Mesendoderm (in vitro differentiated cells): ENCODE data around the gene VWA8.

Experiments used
- DNase-seq: peaks from one replicate; pipeline ENCODE4 v3.0.0; 2013
- H2AK5ac ChIP-seq: 2 replicates; pipeline ENCODE4 v1.6.1; 2013; ENCODE audit warnings: low read length, inconsistent platforms
- H2BK120ac ChIP-seq: 2 replicates; pipeline ENCODE4 v1.6.1; 2013; ENCODE audit warnings: low read depth, mild to moderate bottlenecking, low read length, moderate library complexity, mixed read lengths
- H2BK15ac ChIP-seq: replicated peaks from 2 replicates; pipeline ENCODE4 v1.6.1; 2013; ENCODE audit warnings: low read depth, mild to moderate bottlenecking, moderate library complexity
- H2BK5ac ChIP-seq: 2 replicates; pipeline ENCODE4 v1.6.1; 2013; ENCODE audit warnings: low read length, inconsistent platforms
- H3K18ac ChIP-seq: 2 replicates; pipeline ENCODE4 v1.6.1; 2013; ENCODE audit warnings: mild to moderate bottlenecking, low read length, mixed read lengths
- H3K23ac ChIP-seq: one replicate; pipeline ENCODE4 v1.6.1; 2013; ENCODE audit warnings: low read length
- H3K27ac ChIP-seq: 2 replicates; pipeline ENCODE4 v1.5.1; 2013; ENCODE audit warnings: low read depth, mild to moderate bottlenecking, inconsistent platforms, low read length, moderate library complexity
- H3K27me3 ChIP-seq: 2 replicates; pipeline ENCODE4 v1.6.1; 2013; ENCODE audit warnings: low read length, control low read depth, mild to moderate bottlenecking, inconsistent platforms; ENCODE audit not compliant: insufficient read depth, poor library complexity
- H3K36me3 ChIP-seq: 2 replicates; pipeline ENCODE4 v1.6.1; 2013; ENCODE audit warnings: low read length, inconsistent platforms; ENCODE audit not compliant: control insufficient read depth, insufficient read depth
- H3K4ac ChIP-seq: one replicate; pipeline ENCODE4 v1.6.1; 2013; ENCODE audit warnings: low read depth, mild to moderate bottlenecking, low read length, moderate library complexity
- H3K4me1 ChIP-seq: 2 replicates; pipeline ENCODE4 v1.6.1; 2013; ENCODE audit warnings: low read depth, low read length, inconsistent platforms; ENCODE audit not compliant: control insufficient read depth
- H3K4me2 ChIP-seq: 2 replicates; pipeline ENCODE4 v1.6.1; 2013; ENCODE audit warnings: low read length
- H3K4me3 ChIP-seq: 2 replicates; pipeline ENCODE4 v1.5.1; 2013; ENCODE audit warnings: mild to moderate bottlenecking, low read length
- H3K56ac ChIP-seq: one replicate; pipeline ENCODE4 v1.6.1; 2013; ENCODE audit warnings: low read length
- H3K79me1 ChIP-seq: 2 replicates; pipeline ENCODE4 v1.6.1; 2013; ENCODE audit warnings: low read length, inconsistent platforms
- H3K79me2 ChIP-seq: 2 replicates; pipeline ENCODE4 v1.6.1; 2013; ENCODE audit warnings: mild to moderate bottlenecking, low read length; ENCODE audit not compliant: control insufficient read depth, insufficient read depth
- H3K9ac ChIP-seq: 2 replicates; pipeline ENCODE4 v1.6.1; 2013; ENCODE audit warnings: low read length, inconsistent platforms
- H4K5ac ChIP-seq: one replicate; pipeline ENCODE4 v1.6.1; 2013; ENCODE audit warnings: low read length
- H4K8ac ChIP-seq: one replicate; pipeline ENCODE4 v1.6.1; 2013; ENCODE audit warnings: low read depth, mild to moderate bottlenecking, control low read depth, low read length, moderate library complexity
- WGBS: extraction: QIAGEN DNeasy Blood & Tissue Kit; methylation state at CpG from one replicate; pipeline ENCODE4 v1.1.7; 2013; ENCODE audit warnings: low lambda C conversion rate, missing lambda C conversion rate; ENCODE audit not compliant: insufficient coverage; ENCODE audit errors: extremely low coverage; 5-methylcytosine and 5-hydroxymethylcytosine counted together

VWA8 gene

DNA sequence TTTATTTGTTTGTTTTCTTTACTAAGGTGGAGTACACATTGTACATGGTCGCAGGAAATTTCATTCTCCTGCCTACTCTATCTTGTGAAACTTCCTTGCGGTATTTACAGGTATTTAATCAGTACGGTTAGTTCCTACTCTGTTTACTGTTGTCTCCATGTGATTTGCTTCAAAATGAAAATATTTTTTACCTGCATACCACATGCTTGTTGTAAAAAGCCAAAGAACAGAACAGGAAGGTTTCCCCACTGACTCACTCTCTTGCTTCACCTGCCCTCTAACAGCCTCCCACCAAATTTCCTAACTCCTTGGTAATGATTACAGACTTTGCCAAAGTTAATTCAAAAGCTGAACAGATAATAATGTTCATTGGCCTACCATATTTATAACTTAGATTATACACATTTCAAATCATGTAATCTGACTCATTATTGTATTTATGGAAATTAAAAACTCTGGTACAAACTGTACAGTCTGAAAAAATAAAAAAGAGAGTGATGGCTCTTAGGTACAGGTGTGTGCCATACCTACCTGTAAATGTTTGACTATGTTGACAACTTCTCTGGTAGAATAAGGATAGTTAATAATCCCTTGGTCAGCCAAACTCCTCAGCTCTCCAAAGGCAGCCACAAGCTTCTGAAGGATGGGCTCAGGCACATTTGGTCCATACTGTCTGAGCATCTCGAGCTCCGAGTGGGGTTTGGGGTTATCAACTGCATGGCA lies 239.9 kb downstream of the VWA8 start:
- no peak overlapping the region for H3K4me2 ChIP-seq
- H3K18ac ChIP-seq: no peak overlapping the region
- no peaks in the 10 kb centered on the region for H3K79me1 ChIP-seq
- DNase-seq: no peak
- no peaks in the 10 kb centered on the region for H3K79me2 ChIP-seq
- no peak overlapping the region for H2BK5ac ChIP-seq
- no peak overlapping the region for H2AK5ac ChIP-seq
- no peak overlapping the region for H3K4ac ChIP-seq
- H3K9ac ChIP-seq: no peak overlapping the region
- no peaks in the 10 kb centered on the region for H3K4me1 ChIP-seq
- WGBS: no CpG with 5 or more reads among the region's 5 CpGs
- H4K8ac ChIP-seq: no peak overlapping the region
- no peak overlapping the region for H3K4me3 ChIP-seq
- H3K23ac ChIP-seq: no peak overlapping the region
- no peak overlapping the region for H2BK15ac ChIP-seq
- no peak overlapping the region for H2BK120ac ChIP-seq
- H3K56ac ChIP-seq: no peak overlapping the region
- H3K27me3 ChIP-seq: no peaks in the 10 kb centered on the region
- no peak overlapping the region for H4K5ac ChIP-seq
- no peaks in the 10 kb centered on the region for H3K36me3 ChIP-seq
- H3K27ac ChIP-seq: no peak overlapping the region

- H3K4ac ChIP-seq: no peak overlapping the region
These were observed 244.7 kb downstream of the VWA8 start for GRCh38 chr13:41716236-41716635.

GRCh38 chr13:41713405-41713804 lies 247.5 kb downstream of the VWA8 start:
- H3K4me3 ChIP-seq: no peak overlapping the region
- no peak overlapping the region for H4K8ac ChIP-seq
- H3K56ac ChIP-seq: no peak overlapping the region
- no peak overlapping the region for H3K4me2 ChIP-seq
- no peaks in the 10 kb centered on the region for H3K4me1 ChIP-seq
- no peak overlapping the region for H3K4ac ChIP-seq
- H3K27me3 ChIP-seq: no peaks in the 10 kb centered on the region
- DNase-seq: no peak
- H2BK120ac ChIP-seq: no peak overlapping the region
- H3K18ac ChIP-seq: no peak overlapping the region
- no peak overlapping the region for H2BK5ac ChIP-seq
- H3K79me1 ChIP-seq: no peaks in the 10 kb centered on the region
- H4K5ac ChIP-seq: no peak overlapping the region
- H3K9ac ChIP-seq: no peak overlapping the region
- no CpG with 5 or more reads among the region's 1 CpG for WGBS
- no peaks in the 10 kb centered on the region for H3K79me2 ChIP-seq
- no peak overlapping the region for H2AK5ac ChIP-seq
- no peak overlapping the region for H3K27ac ChIP-seq
- H3K23ac ChIP-seq: no peak overlapping the region
- H3K36me3 ChIP-seq: no peaks in the 10 kb centered on the region
- H2BK15ac ChIP-seq: no peak overlapping the region

More at GRCh38 chr13:41716236-41716635, 244.7 kb downstream of the VWA8 start:
- H3K36me3 ChIP-seq: no peaks in the 10 kb centered on the region
- H4K5ac ChIP-seq: no peak overlapping the region
- H3K79me2 ChIP-seq: no peaks in the 10 kb centered on the region
- H3K9ac ChIP-seq: no peak overlapping the region
- H3K27me3 ChIP-seq: no peaks in the 10 kb centered on the region
- DNase-seq: no peak
- H3K27ac ChIP-seq: no peak overlapping the region
- no peaks in the 10 kb centered on the region for H3K4me1 ChIP-seq
- H2BK120ac ChIP-seq: no peak overlapping the region
- H3K4me3 ChIP-seq: no peak overlapping the region
- H3K18ac ChIP-seq: no peak overlapping the region
- H2BK15ac ChIP-seq: no peak overlapping the region
- H2AK5ac ChIP-seq: no peak overlapping the region
- H3K79me1 ChIP-seq: no peaks in the 10 kb centered on the region
- no CpG with 5 or more reads among the region's 1 CpG for WGBS
- H3K56ac ChIP-seq: no peak overlapping the region
- H3K4me2 ChIP-seq: no peak overlapping the region
- no peak overlapping the region for H4K8ac ChIP-seq
- no peak overlapping the region for H3K23ac ChIP-seq
- no peak overlapping the region for H2BK5ac ChIP-seq

DNA sequence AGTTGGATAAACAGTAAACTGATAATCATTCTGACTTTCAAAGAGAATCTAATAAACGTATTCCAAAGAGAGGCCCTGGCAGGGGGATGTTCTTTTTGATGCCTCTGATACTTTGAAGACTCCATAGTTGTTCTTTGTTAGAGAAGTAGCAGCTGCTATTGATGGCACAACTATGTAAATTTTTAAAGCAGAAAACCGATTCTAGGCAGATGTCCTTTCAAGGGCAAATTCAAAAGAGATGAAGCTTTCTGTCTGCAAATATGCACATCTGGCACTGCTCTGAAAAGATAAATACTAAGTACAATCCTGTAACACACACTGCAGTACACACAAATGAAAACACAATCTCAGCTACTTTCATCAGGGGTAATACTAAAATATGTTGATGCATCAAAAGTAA lies 250.1 kb downstream of the VWA8 start:
- no peak overlapping the region for H3K4me2 ChIP-seq
- no peaks in the 10 kb centered on the region for H3K79me1 ChIP-seq
- H2AK5ac ChIP-seq: no peak overlapping the region
- no peak overlapping the region for H3K4me3 ChIP-seq
- no peak overlapping the region for H2BK5ac ChIP-seq
- no peaks in the 10 kb centered on the region for H3K36me3 ChIP-seq
- no peak overlapping the region for H2BK120ac ChIP-seq
- no peak overlapping the region for H3K23ac ChIP-seq
- H3K27me3 ChIP-seq: no peaks in the 10 kb centered on the region
- H3K9ac ChIP-seq: no peak overlapping the region
- H2BK15ac ChIP-seq: no peak overlapping the region
- H4K8ac ChIP-seq: no peak overlapping the region
- H3K27ac ChIP-seq: no peak overlapping the region
- H3K79me2 ChIP-seq: no peaks in the 10 kb centered on the region
- no CpG with 5 or more reads among the region's 2 CpGs for WGBS
- DNase-seq: no peak
- H4K5ac ChIP-seq: no peak overlapping the region
- H3K4ac ChIP-seq: no peak overlapping the region
- H3K56ac ChIP-seq: no peak overlapping the region
- H3K18ac ChIP-seq: no peak overlapping the region
- H3K4me1 ChIP-seq: no peaks in the 10 kb centered on the region

DNA sequence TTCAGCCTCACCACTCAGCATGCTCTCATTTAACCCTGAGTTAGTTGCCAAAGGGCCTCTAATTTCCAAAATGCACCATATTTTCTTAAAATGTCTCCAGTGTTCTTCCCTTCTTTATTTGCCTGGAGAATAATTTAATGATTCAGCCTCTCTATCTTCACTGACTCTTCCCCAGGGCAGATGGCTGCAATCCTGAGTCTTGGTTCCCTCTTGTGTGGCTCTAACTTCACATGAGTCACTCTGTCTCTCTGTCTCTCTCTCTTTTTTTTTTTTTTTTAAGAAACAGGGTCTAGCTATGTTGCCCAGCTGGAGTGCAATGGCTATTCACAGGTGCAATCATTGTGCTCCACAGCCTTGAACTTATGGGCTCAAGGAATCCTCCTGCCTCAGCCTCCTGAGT lies 251.4 kb downstream of the VWA8 start:
- H3K56ac ChIP-seq: no peak overlapping the region
- H3K27me3 ChIP-seq: no peaks in the 10 kb centered on the region
- no peak overlapping the region for H2AK5ac ChIP-seq
- H3K4me2 ChIP-seq: no peak overlapping the region
- no peak overlapping the region for H2BK15ac ChIP-seq
- H3K18ac ChIP-seq: no peak overlapping the region
- no peak overlapping the region for H3K27ac ChIP-seq
- H3K79me2 ChIP-seq: no peaks in the 10 kb centered on the region
- H4K5ac ChIP-seq: no peak overlapping the region
- no peak overlapping the region for H2BK5ac ChIP-seq
- no peak overlapping the region for H3K23ac ChIP-seq
- no peak overlapping the region for H2BK120ac ChIP-seq
- no peak for DNase-seq
- no peak overlapping the region for H4K8ac ChIP-seq
- H3K36me3 ChIP-seq: no peaks in the 10 kb centered on the region
- no peak overlapping the region for H3K4ac ChIP-seq
- no peak overlapping the region for H3K4me3 ChIP-seq
- no peak overlapping the region for H3K9ac ChIP-seq
- H3K4me1 ChIP-seq: no peaks in the 10 kb centered on the region
- H3K79me1 ChIP-seq: no peaks in the 10 kb centered on the region

- Histone ChIP-seq H4K8ac (no peak overlapping the region), H2BK5ac (no peak overlapping the region), H3K79me2 (no peaks in the 10 kb centered on the region), H3K4me2 (no peak overlapping the region), H2BK120ac (no peak overlapping the region), H2AK5ac (no peak overlapping the region), H3K18ac (no peak overlapping the region), H3K27ac (no peak overlapping the region), H3K56ac (no peak overlapping the region), H2BK15ac (no peak overlapping the region), H3K36me3 (no peaks in the 10 kb centered on the region), H3K4me3 (no peak overlapping the region), H3K4me1 (no peaks in the 10 kb centered on the region), H3K23ac (no peak overlapping the region), H3K79me1 (no peaks in the 10 kb centered on the region), H3K9ac (no peak overlapping the region), H3K27me3 (no peaks in the 10 kb centered on the region), H3K4ac (no peak overlapping the region), H4K5ac (no peak overlapping the region)
- no peak for DNase-seq
- no CpG with 5 or more reads among the region's 4 CpGs for WGBS
These were observed 252.2 kb downstream of the VWA8 start for GRCh38 chr13:41708713-41709112.
